GM19463 (cell line): Measurements from ENCODE around the gene PHF24.
"Not testable (repeated sequence)": the region's sequence is repeated elsewhere in the genome, so short reads cannot be mapped to it uniquely, and the experiment has no call there.

Source experiments
- ATAC-seq: cut with Tn5 transposase; IDR thresholded peaks from one replicate; pipeline ENCODE4 v1.9.1; 2021; ENCODE audit warnings: mild to moderate bottlenecking, moderate library complexity; ENCODE audit not compliant: unreplicated experiment

Gene PHF24

GRCh38 chr9:34996181-34996904, 38.3 kb downstream of the PHF24 start:
- ATAC-seq: no peak

GRCh38 chr9:34996905-34997279, 38.8 kb downstream of the PHF24 start:
- no peak for ATAC-seq

GRCh38 chr9:34997379-34997781, 39.3 kb downstream of the PHF24 start:
- ATAC-seq: no peak

- ATAC-seq: no peak
Measured at GRCh38 chr9:34998266-34998665, 40.2 kb downstream of the PHF24 start.

- no peak for ATAC-seq
Measured at GRCh38 chr9:34999576-34999975, 41.5 kb downstream of the PHF24 start.

GRCh38 chr9:35000535-35001284, 42.6 kb downstream of the PHF24 start:
- no peak for ATAC-seq

- no peak for ATAC-seq
Measured at GRCh38 chr9:35001285-35001677, 43.2 kb downstream of the PHF24 start.

- peak; percentile 58 for ATAC-seq
Measured at GRCh38 chr9:35001803-35002502, 43.9 kb downstream of the PHF24 start.

- ATAC-seq: no peak
Measured at GRCh38 chr9:35002623-35003022, 44.5 kb downstream of the PHF24 start.

GRCh38 chr9:35004299-35004698, 46.2 kb downstream of the PHF24 start:
- not testable (repeated sequence) for ATAC-seq

- ATAC-seq: no peak
Measured at GRCh38 chr9:35010351-35010958, 52.4 kb downstream of the PHF24 start.

GRCh38 chr9:35014517-35014916, 56.4 kb downstream of the PHF24 start:
- ATAC-seq: no peak

GRCh38 chr9:35023443-35023842, 65.4 kb downstream of the PHF24 start:
- not testable (repeated sequence) for ATAC-seq

GRCh38 chr9:35026671-35027070, 68.6 kb downstream of the PHF24 start:
- no peak for ATAC-seq

- no peak for ATAC-seq
Measured at GRCh38 chr9:35027374-35027773, 69.3 kb downstream of the PHF24 start.

GRCh38 chr9:35027860-35028259, 69.8 kb downstream of the PHF24 start:
- no peak for ATAC-seq

GRCh38 chr9:35028341-35028740, 70.3 kb downstream of the PHF24 start:
- no peak for ATAC-seq

GRCh38 chr9:35029241-35029640, 71.2 kb downstream of the PHF24 start:
- no peak for ATAC-seq

- no peak for ATAC-seq
Measured at GRCh38 chr9:35029852-35030251, 71.8 kb downstream of the PHF24 start.
